ENCODE measurements around the gene SRRM3. TPM values are rescaled to one million over a fixed set of nuclear protein-coding genes. Genes with fewer than 3 reads are reported as not detected.
A peak's percentile ranks its signal among the peaks of the same experiment; 100 is the strongest.

The SRRM3 gene
- total RNA-seq, 1 donor from 2014 or later, result 1.4 TPM

GRCh38 chr7:76179686-76180085 is 22.0 kb upstream of the SRRM3 start:
- no peak for DNase-seq (ENCODE audit: low spot score)
- TF ChIP-seq CTCF (IDR thresholded peaks at IDR 0.05), result peak; percentile 20
- H3K4me3 Mint-ChIP-seq (ENCODE audit: unreplicated experiment), result no peak overlapping the region
- no peaks in the 10 kb centered on the region for H3K36me3 Mint-ChIP-seq (ENCODE audit: low read depth)
- peaks cover 5% of the 10 kb centered on the region for H3K4me1 Mint-ChIP-seq (ENCODE audit: low read depth)
- no peaks in the 10 kb centered on the region for H3K9me3 Mint-ChIP-seq (ENCODE audit: low read depth)
- no peaks in the 10 kb centered on the region for H3K27me3 Mint-ChIP-seq (ENCODE audit: low read depth)
- H3K27ac Mint-ChIP-seq (ENCODE audit: unreplicated experiment), result no peak overlapping the region

- Mint-ChIP-seq H3K9me3 (ENCODE audit: low read depth) (no peaks in the 10 kb centered on the region), H3K27ac (ENCODE audit: unreplicated experiment) (no peak overlapping the region)
Measured at GRCh38 chr7:76182225-76182960, 19.3 kb upstream of the SRRM3 start.

GRCh38 chr7:76185187-76185896 is 16.4 kb upstream of the SRRM3 start:
- Mint-ChIP-seq H3K27ac (ENCODE audit: unreplicated experiment) (no peak overlapping the region), H3K4me3 (ENCODE audit: unreplicated experiment) (no peak overlapping the region)

More at GRCh38 chr7:76182225-76182960, 19.3 kb upstream of the SRRM3 start:
- DNase-seq (ENCODE audit: low spot score), result no peak
- H3K27me3 Mint-ChIP-seq (ENCODE audit: low read depth), result no peaks in the 10 kb centered on the region
- no peak for TF ChIP-seq CTCF (IDR thresholded peaks at IDR 0.05)
- no peaks in the 10 kb centered on the region for H3K36me3 Mint-ChIP-seq (ENCODE audit: low read depth)
- H3K4me1 Mint-ChIP-seq (ENCODE audit: low read depth), result peaks cover 5% of the 10 kb centered on the region
- H3K4me3 Mint-ChIP-seq (ENCODE audit: unreplicated experiment), result no peak overlapping the region

GRCh38 chr7:76187272-76187671 is 14.4 kb upstream of the SRRM3 start:
- Mint-ChIP-seq H3K9me3 (ENCODE audit: low read depth) (no peaks in the 10 kb centered on the region), H3K36me3 (ENCODE audit: low read depth) (no peaks in the 10 kb centered on the region), H3K27ac (ENCODE audit: unreplicated experiment) (no peak overlapping the region), H3K27me3 (ENCODE audit: low read depth) (no peaks in the 10 kb centered on the region), H3K4me1 (ENCODE audit: low read depth) (no peaks in the 10 kb centered on the region), H3K4me3 (ENCODE audit: unreplicated experiment) (no peak overlapping the region)
- TF ChIP-seq CTCF (IDR thresholded peaks at IDR 0.05), result no peak
- DNase-seq (ENCODE audit: low spot score), result no peak

More at GRCh38 chr7:76185187-76185896, 16.4 kb upstream of the SRRM3 start:
- H3K36me3 Mint-ChIP-seq (ENCODE audit: low read depth), result no peaks in the 10 kb centered on the region
- H3K27me3 Mint-ChIP-seq (ENCODE audit: low read depth), result no peaks in the 10 kb centered on the region
- TF ChIP-seq CTCF (IDR thresholded peaks at IDR 0.05), result no peak
- no peaks in the 10 kb centered on the region for H3K9me3 Mint-ChIP-seq (ENCODE audit: low read depth)
- no peak for DNase-seq (ENCODE audit: low spot score)
- H3K4me1 Mint-ChIP-seq (ENCODE audit: low read depth), result no peaks in the 10 kb centered on the region

GRCh38 chr7:76189276-76189675 is 12.4 kb upstream of the SRRM3 start:
- no peak for TF ChIP-seq CTCF (IDR thresholded peaks at IDR 0.05)
- H3K4me3 Mint-ChIP-seq (ENCODE audit: unreplicated experiment), result no peak overlapping the region
- no peaks in the 10 kb centered on the region for H3K9me3 Mint-ChIP-seq (ENCODE audit: low read depth)
- peaks cover 5% of the 10 kb centered on the region for H3K27me3 Mint-ChIP-seq (ENCODE audit: low read depth)
- no peaks in the 10 kb centered on the region for H3K4me1 Mint-ChIP-seq (ENCODE audit: low read depth)
- H3K36me3 Mint-ChIP-seq (ENCODE audit: low read depth), result no peaks in the 10 kb centered on the region
- DNase-seq (ENCODE audit: low spot score), result no peak
- no peak overlapping the region for H3K27ac Mint-ChIP-seq (ENCODE audit: unreplicated experiment)
